ENCODE results near the gene INPP5B.
"Not testable (repeated sequence)": the region's sequence is repeated elsewhere in the genome, so short reads cannot be mapped to it uniquely, and the experiment has no call there.

The INPP5B gene

GRCh38 chr1:37978541-37978940 is 31.7 kb upstream of the INPP5B start:
- H3K4me3 ChIP-seq (ENCODE audit: low read depth, low read length), result no peak overlapping the region
- TF ChIP-seq CTCF (IDR thresholded peaks at IDR 0.05; ENCODE audit: control insufficient read depth, extremely low read depth, insufficient read depth), result no peak
- DNase-seq (ENCODE audit: low read depth), result no peak

DNA sequence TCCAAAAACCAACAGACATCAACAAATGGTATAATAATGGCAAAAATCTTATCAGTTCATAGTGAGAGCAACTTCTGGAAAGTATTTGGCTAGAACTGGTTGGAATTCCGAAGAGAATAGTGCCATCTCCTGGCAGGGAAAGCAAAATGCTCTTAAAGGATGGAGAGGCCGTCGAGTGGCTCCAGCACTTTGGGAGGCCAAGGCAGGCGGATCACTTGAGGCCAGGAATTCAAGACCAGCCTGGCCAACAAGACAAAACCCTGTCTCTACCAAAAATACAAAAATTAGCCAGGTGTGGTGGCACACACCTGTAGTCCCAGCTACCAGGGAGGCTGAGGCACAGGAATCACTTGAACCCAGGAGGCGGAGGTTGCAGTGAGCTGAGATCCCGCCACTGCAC is 28.2 kb upstream of the INPP5B start:
- peak; percentile 38 for DNase-seq (ENCODE audit: low read depth)
- not testable (repeated sequence) for H3K4me3 ChIP-seq (ENCODE audit: low read depth, low read length)
- TF ChIP-seq CTCF (IDR thresholded peaks at IDR 0.05; ENCODE audit: control insufficient read depth, extremely low read depth, insufficient read depth), result peak; percentile 71

- H3K4me3 ChIP-seq (ENCODE audit: low read depth, low read length), result no peak overlapping the region
- no peak for TF ChIP-seq CTCF (IDR thresholded peaks at IDR 0.05; ENCODE audit: control insufficient read depth, extremely low read depth, insufficient read depth)
- DNase-seq (ENCODE audit: low read depth), result no peak
Measured at GRCh38 chr1:37974567-37974966, 27.7 kb upstream of the INPP5B start.

GRCh38 chr1:37973684-37974083 is 26.8 kb upstream of the INPP5B start:
- H3K4me3 ChIP-seq (ENCODE audit: low read depth, low read length); DNase-seq (ENCODE audit: low read depth): not testable (repeated sequence)

DNA sequence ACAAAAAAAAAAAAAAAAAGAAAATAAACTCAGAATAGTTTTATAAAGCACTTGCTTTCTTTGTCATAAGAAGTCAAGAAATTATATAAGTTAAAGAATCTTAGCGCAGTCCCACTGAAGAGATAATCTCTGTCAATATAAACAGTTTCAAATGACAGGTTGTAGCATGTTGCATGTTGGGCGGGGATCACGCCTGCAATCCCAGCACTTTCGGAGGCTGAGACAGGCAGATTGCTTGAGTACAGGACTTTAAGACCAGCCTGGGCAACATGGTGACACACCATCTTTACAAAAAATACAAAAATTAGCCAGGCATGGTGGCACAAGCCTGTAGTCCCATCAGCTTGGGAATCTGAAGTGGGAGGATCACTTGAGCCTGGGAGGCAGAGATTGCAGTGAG is 18.4 kb upstream of the INPP5B start:
- no peak overlapping the region for H3K4me3 ChIP-seq (ENCODE audit: low read depth, low read length)
- DNase-seq (ENCODE audit: low read depth), result no peak
- TF ChIP-seq CTCF (IDR thresholded peaks at IDR 0.05; ENCODE audit: control insufficient read depth, extremely low read depth, insufficient read depth), result no peak

- not testable (repeated sequence) for DNase-seq (ENCODE audit: low read depth); H3K4me3 ChIP-seq (ENCODE audit: low read depth, low read length)
Measured at GRCh38 chr1:37964106-37964505, 17.3 kb upstream of the INPP5B start.

- DNase-seq (ENCODE audit: low read depth), result no peak
- no peak for TF ChIP-seq CTCF (IDR thresholded peaks at IDR 0.05; ENCODE audit: control insufficient read depth, extremely low read depth, insufficient read depth)
- no peak overlapping the region for H3K4me3 ChIP-seq (ENCODE audit: low read depth, low read length)
Measured at GRCh38 chr1:37958690-37959089, 11.8 kb upstream of the INPP5B start.

DNA sequence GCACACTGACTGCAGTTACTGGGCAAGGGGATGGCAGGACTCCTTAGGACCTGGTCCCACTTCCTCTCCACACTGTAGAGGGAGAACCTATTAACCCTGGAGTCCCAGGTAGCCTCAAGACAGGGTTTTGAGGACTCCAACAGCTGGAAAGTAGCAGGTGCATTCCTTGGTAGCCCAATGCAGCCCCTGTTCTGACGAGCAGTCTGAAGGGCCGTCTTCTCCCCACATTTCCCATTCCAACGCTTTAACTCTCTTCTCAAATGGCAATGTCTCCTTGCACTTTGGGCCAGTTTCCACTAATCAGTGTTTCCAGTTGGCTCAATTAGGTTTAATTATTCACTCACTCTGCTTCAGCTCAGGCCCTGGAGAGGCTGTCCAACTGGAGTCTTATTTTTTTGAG is 8.8 kb upstream of the INPP5B start:
- no peak for TF ChIP-seq CTCF (IDR thresholded peaks at IDR 0.05; ENCODE audit: control insufficient read depth, extremely low read depth, insufficient read depth)
- DNase-seq (ENCODE audit: low read depth), result no peak
- H3K4me3 ChIP-seq (ENCODE audit: low read depth, low read length), result no peak overlapping the region

Data from LNCaP clone FGC (cell line).